HG02973 (cell line): Measurements from ENCODE around the gene SLC11A1.

ENCODE experiments used
- ATAC-seq: cut with Tn5 transposase; IDR thresholded peaks from one replicate; pipeline ENCODE4 v1.9.1; 2021; ENCODE audit warnings: moderate library complexity; ENCODE audit not compliant: unreplicated experiment

The SLC11A1 gene

GRCh38 chr2:218432676-218433365, 50.7 kb downstream of the SLC11A1 start:
- no peak for ATAC-seq

- no peak for ATAC-seq
These were observed 52.4 kb downstream of the SLC11A1 start for GRCh38 chr2:218434456-218434855.

- no peak for ATAC-seq
These were observed 53.2 kb downstream of the SLC11A1 start for GRCh38 chr2:218435003-218435982.

DNA sequence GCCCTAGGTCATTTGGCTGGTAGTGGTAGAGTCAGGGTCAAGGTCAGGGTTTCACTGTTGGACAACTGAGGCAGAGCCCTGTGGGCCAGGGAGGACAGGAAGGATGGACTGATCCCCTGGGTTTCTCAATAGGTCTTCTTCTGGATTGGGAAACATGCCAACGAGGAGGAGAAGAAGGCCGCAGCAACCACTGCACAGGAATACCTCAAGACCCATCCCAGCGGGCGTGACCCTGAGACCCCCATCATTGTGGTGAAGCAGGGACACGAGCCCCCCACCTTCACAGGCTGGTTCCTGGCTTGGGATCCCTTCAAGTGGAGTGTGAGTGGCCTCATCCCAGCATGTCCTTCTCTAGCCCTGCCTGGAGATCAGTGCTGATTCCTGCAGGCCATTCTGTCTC, 54.9 kb downstream of the SLC11A1 start:
- ATAC-seq, result no peak

DNA sequence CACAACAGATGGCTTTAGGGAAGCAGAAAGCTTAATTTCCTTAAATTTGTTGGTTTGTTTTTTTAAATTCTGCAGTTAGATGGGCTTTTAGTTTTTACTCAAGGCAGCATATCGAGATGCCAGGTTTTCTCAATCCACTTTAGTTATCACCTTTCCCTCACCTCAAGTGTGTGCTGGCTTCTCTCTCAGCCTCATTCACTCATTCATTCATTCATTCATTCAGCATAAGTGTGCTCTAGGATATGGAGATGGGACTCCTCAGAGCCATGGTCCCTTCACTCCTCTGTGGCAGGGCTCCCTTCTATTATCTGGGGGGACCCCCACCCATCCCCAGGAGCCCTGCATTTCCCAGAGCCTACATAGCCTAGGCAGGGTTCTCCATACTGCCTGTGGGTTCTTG, 55.9 kb downstream of the SLC11A1 start:
- no peak for ATAC-seq

DNA sequence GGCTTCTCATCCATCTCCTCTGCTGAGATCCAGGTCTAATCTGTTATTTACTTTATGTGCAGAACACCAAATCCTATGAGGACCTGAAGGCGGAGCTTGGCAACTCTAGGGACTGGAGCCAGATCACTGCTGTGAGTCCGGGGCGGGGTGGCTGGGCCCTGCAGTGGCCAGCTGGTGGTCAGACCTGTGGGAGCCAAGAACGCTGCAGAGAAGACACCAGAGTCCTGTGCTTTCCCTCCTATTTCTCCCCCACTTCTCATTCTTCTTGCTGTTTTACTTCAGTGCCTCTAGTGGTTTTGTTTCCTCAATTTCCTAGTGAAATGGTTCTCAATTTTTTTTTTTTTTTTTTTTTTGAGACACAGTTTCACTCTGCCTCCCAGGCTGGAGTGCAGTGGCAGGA, 56.5 kb downstream of the SLC11A1 start:
- ATAC-seq, result no peak

DNA sequence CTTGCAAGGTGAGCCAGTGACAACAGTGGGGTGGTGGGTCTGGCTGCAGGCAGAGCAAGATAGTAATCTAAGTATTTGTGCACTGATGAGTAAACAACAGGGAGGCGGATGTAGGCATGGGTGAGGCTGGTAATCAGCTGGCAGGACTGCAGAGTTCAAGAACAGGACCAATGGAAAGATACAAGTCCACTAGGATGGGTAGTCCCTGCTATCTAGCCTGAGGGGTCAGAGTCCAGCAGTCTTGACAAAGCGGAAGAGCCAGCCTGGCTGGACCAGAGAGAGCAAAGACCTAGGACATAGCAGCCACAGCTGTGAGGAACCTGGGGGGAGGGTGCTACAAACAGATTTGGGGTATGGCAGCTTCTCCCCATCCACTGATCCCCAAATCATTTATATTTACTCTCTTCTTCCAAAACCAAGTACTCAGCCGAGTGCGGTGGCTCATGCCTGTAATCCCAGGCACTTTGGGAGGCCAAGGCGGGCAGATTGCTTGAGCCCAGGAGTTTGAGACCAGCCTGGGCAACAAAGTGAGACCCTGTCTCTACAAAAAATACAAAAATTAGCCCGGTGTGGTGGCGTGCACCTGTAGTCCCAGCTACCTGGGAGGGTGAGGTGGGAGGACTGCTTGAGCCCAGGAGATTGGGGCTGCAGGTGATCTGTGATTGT, 62.8 kb downstream of the SLC11A1 start:
- no peak for ATAC-seq

- ATAC-seq, result no peak
These were observed 63.5 kb downstream of the SLC11A1 start for GRCh38 chr2:218445602-218446001.
